NAMALWA (cell line): ENCODE results near the gene MOBP.
"Not testable (repeated sequence)": the region's sequence is repeated elsewhere in the genome, so short reads cannot be mapped to it uniquely, and the experiment has no call there.

Experiments
- DNase-seq: peaks from one replicate; pipeline ENCODE4 v3.0.0-alpha.2; 2015; ENCODE audit warnings: low spot score

Gene MOBP

GRCh38 chr3:39449796-39450195 lies 17.7 kb upstream of the MOBP start:
- DNase-seq, result no peak

GRCh38 chr3:39453134-39453533 lies 14.3 kb upstream of the MOBP start:
- no peak for DNase-seq

- DNase-seq, result not testable (repeated sequence)
Measured at GRCh38 chr3:39453872-39454271, 13.6 kb upstream of the MOBP start.

- DNase-seq, result no peak
Measured at GRCh38 chr3:39454591-39455217, 12.8 kb upstream of the MOBP start.

GRCh38 chr3:39456159-39456558 lies 11.3 kb upstream of the MOBP start:
- DNase-seq, result no peak

GRCh38 chr3:39457361-39457760 lies 10.1 kb upstream of the MOBP start:
- no peak for DNase-seq

- peak; percentile 39 for DNase-seq
Measured at GRCh38 chr3:39458579-39458978, 8.9 kb upstream of the MOBP start.

GRCh38 chr3:39460677-39461076 lies 6.8 kb upstream of the MOBP start:
- DNase-seq, result no peak

- DNase-seq, result no peak
Measured at GRCh38 chr3:39463269-39463668, 4.2 kb upstream of the MOBP start.

GRCh38 chr3:39466988-39467387 lies 492 bp upstream of the MOBP start:
- DNase-seq, result no peak

- DNase-seq, result no peak
Measured at GRCh38 chr3:39468108-39468436, 592 bp downstream of the MOBP start.

GRCh38 chr3:39469258-39469657 lies 1.8 kb downstream of the MOBP start:
- no peak for DNase-seq

- no peak for DNase-seq
Measured at GRCh38 chr3:39469945-39470344, 2.5 kb downstream of the MOBP start.

GRCh38 chr3:39471652-39472051 lies 4.2 kb downstream of the MOBP start:
- no peak for DNase-seq

GRCh38 chr3:39473452-39474125 lies 6.1 kb downstream of the MOBP start:
- no peak for DNase-seq

GRCh38 chr3:39474126-39474515 lies 6.6 kb downstream of the MOBP start:
- DNase-seq, result no peak

- DNase-seq, result no peak
Measured at GRCh38 chr3:39476783-39477182, 9.3 kb downstream of the MOBP start.

GRCh38 chr3:39478226-39478625 lies 10.7 kb downstream of the MOBP start:
- DNase-seq, result no peak

- no peak for DNase-seq
Measured at GRCh38 chr3:39479701-39480414, 12.4 kb downstream of the MOBP start.

GRCh38 chr3:39485547-39485946 lies 18.1 kb downstream of the MOBP start:
- no peak for DNase-seq

- no peak for DNase-seq
Measured at GRCh38 chr3:39491014-39491413, 23.5 kb downstream of the MOBP start.

GRCh38 chr3:39491733-39492350 lies 24.4 kb downstream of the MOBP start:
- no peak for DNase-seq

GRCh38 chr3:39494781-39495180 lies 27.3 kb downstream of the MOBP start:
- DNase-seq, result no peak
